Measurements from ENCODE around the gene DUSP7. TPM values are rescaled to one million over a fixed set of nuclear protein-coding genes. Genes with fewer than 3 reads are reported as not detected.

DUSP7 gene
- total RNA-seq, 1 experiment from 2014 or later: 16.6 TPM

GRCh38 chr3:52086976-52087663, 30.7 kb upstream of the DUSP7 start:
- DNase-seq (ENCODE audit: low read depth, low spot score) (no peak), ATAC-seq (no peak)
- H3K9me2 ChIP-seq (ENCODE audit: insufficient read depth): no peaks in the 10 kb centered on the region
- BruUV-seq (replicated peaks): no TSS peak
- H3K4me1 ChIP-seq (ENCODE audit: control insufficient read depth in 1 of 2, insufficient read depth in 2 of 2, low read length in 2 of 2): peaks cover 23 to 44% of the 10 kb centered on the region in 2 experiments
- H3K4me2 ChIP-seq (ENCODE audit: low read length): no peak overlapping the region
- H3K9me3 ChIP-seq (ENCODE audit: control insufficient read depth in 1 of 2, insufficient read depth in 1 of 2, low read depth in 1 of 2, low read length in 2 of 2): no peaks in the 10 kb centered on the region
- H3K79me2 ChIP-seq (ENCODE audit: insufficient read depth, low read length): no peaks in the 10 kb centered on the region
- H4K20me1 ChIP-seq (ENCODE audit: insufficient read depth): no peaks in the 10 kb centered on the region
- no peak overlapping the region for H3K4me3 ChIP-seq (replicated peaks in 1 of 2; ENCODE audit: low read depth in 1 of 2, low read length in 2 of 2)
- H3K27me3 ChIP-seq (ENCODE audit: insufficient read depth, low read length): no peaks in the 10 kb centered on the region
- no peak for TF ChIP-seq EZH2phosphoT487 (IDR thresholded peaks at IDR 0.05; ENCODE audit: borderline replicate concordance)
- TF ChIP-seq FOSL1 (IDR thresholded peaks at IDR 0.05; ENCODE audit: low read depth): no peak
- no peak for TF ChIP-seq CEBPB (IDR thresholded peaks at IDR 0.05; ENCODE audit: low read depth)
- no peak for TF ChIP-seq CTCF (IDR thresholded peaks at IDR 0.05 in 2 of 3, conservative IDR thresholded peaks at IDR 0.05 in 1 of 3; ENCODE audit: borderline replicate concordance in 1 of 3, insufficient read depth in 1 of 3, low read depth in 2 of 3, low read length in 2 of 3)
- no peak for TF ChIP-seq POLR2A (IDR thresholded peaks at IDR 0.05; ENCODE audit: borderline replicate concordance, extremely low read depth, insufficient read depth, insufficient read length)
- no peak for TF ChIP-seq MAX (IDR thresholded peaks at IDR 0.05)
- TF ChIP-seq EZH2 (IDR thresholded peaks at IDR 0.05): no peak
- TF ChIP-seq POLR2AphosphoS5 (IDR thresholded peaks at IDR 0.05; ENCODE audit: low read depth, low read length): no peak
- TF ChIP-seq YY1 (IDR thresholded peaks at IDR 0.05; ENCODE audit: extremely low read depth, insufficient replicate concordance, low read depth, low read length): no peak
- RAD21 ChIA-PET (ENCODE audit: low non-redundant PET in 1 of 2, low total read pairs in 2 of 2, uncharacterized antibody in 2 of 2, unreplicated experiment in 2 of 2): no interaction called here
- H3K27ac ChIP-seq (ENCODE audit: low read depth, low read length): no peak overlapping the region
- no peak overlapping the region for H3K9ac ChIP-seq (ENCODE audit: low read length)
- no peak overlapping the region for H2AFZ ChIP-seq (ENCODE audit: low read depth, low read length, poor library complexity, severe bottlenecking)
- POLR2A ChIA-PET: no interaction called here
- H3K36me3 ChIP-seq (ENCODE audit: control insufficient read depth in 1 of 2, insufficient read depth in 2 of 2, low read length in 2 of 2): no peaks in the 10 kb centered on the region
- intact Hi-C loops (cut with micrococcal nuclease): no loop called here
- CTCF ChIA-PET: interaction anchor here (1.4 kb wide), 1 partner anchor 36 kb away, joined by 3 read pairs; no protein-coding TSS in a partner anchor

Measured in HCT116 (cell line).